Upper lobe of right lung (tissue), 1 donor: ENCODE data around the gene KIF21B. TPM values are rescaled to one million over a fixed set of nuclear protein-coding genes. Genes with fewer than 3 reads are reported as not detected.

Source experiments
- ATAC-seq: fragments of 200-7000 bp; cut with Tn5 transposase; one replicate; pipeline ENCODE4 v1.9.1; 2020; ENCODE audit warnings: mild to moderate bottlenecking, moderate library complexity
- DNase-seq: peaks from one replicate; pipeline ENCODE4 v3.0.0-alpha.2; 2020
- H3K27ac ChIP-seq: fragments of 200-600 bp; one replicate; pipeline ENCODE4 v1.8.0; 2022
- H3K27me3 ChIP-seq: fragments of 200-600 bp; one replicate; pipeline ENCODE4 v1.8.0; 2022; ENCODE audit warnings: mild to moderate bottlenecking
- H3K36me3 ChIP-seq: fragments of 200-600 bp; one replicate; pipeline ENCODE4 v1.8.0; 2022
- H3K4me1 ChIP-seq: fragments of 200-600 bp; one replicate; pipeline ENCODE4 v1.8.0; 2022
- H3K4me3 ChIP-seq: fragments of 200-600 bp; one replicate; pipeline ENCODE4 v1.8.0; 2022; ENCODE audit warnings: mild to moderate bottlenecking
- H3K9me3 ChIP-seq: fragments of 200-600 bp; one replicate; pipeline ENCODE4 v1.8.0; 2022
- CTCF ChIP-seq: fragments of 200-600 bp; IDR thresholded peaks from one replicate; pipeline ENCODE4 v1.8.0; 2022; ENCODE audit warnings: antibody characterized with exemption
- intact Hi-C: fragments of 100-400 bp; cut with DNase I; formaldehyde crosslinking; loops from one replicate; pipeline ENCODE4 v1.11.0; 2022
- total RNA-seq: library from RNA; stranded (reverse); fragmentation: NEBNext Ultra II Directional; extraction: Animal tissue kit (Norgen Biotek cat#: 25700); gene quantifications from one replicate; pipeline ENCODE4 v1.2.1, GENCODE V29; 2021
- donor health status: DM: no; HTN: yes; CAD: no; lungs with severe emphysema.

The KIF21B gene
- total RNA-seq, 1 donor from 2014 or later, result 5.7 TPM

GRCh38 chr1:201038186-201038876 is 14.8 kb upstream of the KIF21B start:
- intact Hi-C loops, result no loop called here
- no peak for TF ChIP-seq CTCF
- no peak for ATAC-seq
- no peaks in the 10 kb centered on the region for H3K4me1 ChIP-seq
- DNase-seq, result no peak
- H3K27me3 ChIP-seq, result peaks cover 5% of the 10 kb centered on the region
- no peaks in the 10 kb centered on the region for H3K36me3 ChIP-seq
- no peak overlapping the region for H3K27ac ChIP-seq
- no peak overlapping the region for H3K4me3 ChIP-seq
- no peaks in the 10 kb centered on the region for H3K9me3 ChIP-seq

GRCh38 chr1:201036188-201036842 is 12.8 kb upstream of the KIF21B start:
- no peak for DNase-seq
- TF ChIP-seq CTCF, result no peak
- no peak overlapping the region for H3K4me3 ChIP-seq

GRCh38 chr1:201034671-201035070 is 11.2 kb upstream of the KIF21B start:
- no peak for TF ChIP-seq CTCF
- H3K9me3 ChIP-seq, result no peaks in the 10 kb centered on the region
- H3K4me3 ChIP-seq, result no peak overlapping the region
- ATAC-seq (no peak), DNase-seq (no peak)
- H3K4me1 ChIP-seq, result no peaks in the 10 kb centered on the region
- peaks cover 5% of the 10 kb centered on the region for H3K27me3 ChIP-seq
- H3K36me3 ChIP-seq, result no peaks in the 10 kb centered on the region
- intact Hi-C loops, result no loop called here
- H3K27ac ChIP-seq, result no peak overlapping the region

More at GRCh38 chr1:201036188-201036842, 12.8 kb upstream of the KIF21B start:
- intact Hi-C loops, result no loop called here
- no peaks in the 10 kb centered on the region for H3K36me3 ChIP-seq
- H3K4me1 ChIP-seq, result no peaks in the 10 kb centered on the region
- H3K27ac ChIP-seq, result no peak overlapping the region
- peaks cover 5% of the 10 kb centered on the region for H3K27me3 ChIP-seq
- ATAC-seq, result no peak
- no peaks in the 10 kb centered on the region for H3K9me3 ChIP-seq

- peaks cover 18% of the 10 kb centered on the region for H3K4me1 ChIP-seq
- H3K9me3 ChIP-seq, result no peaks in the 10 kb centered on the region
- DNase-seq (no peak), ATAC-seq (no peak)
- H3K27ac ChIP-seq, result no peak overlapping the region
- peaks cover 5% of the 10 kb centered on the region for H3K27me3 ChIP-seq
- TF ChIP-seq CTCF, result no peak
- no peaks in the 10 kb centered on the region for H3K36me3 ChIP-seq
- intact Hi-C loops, result no loop called here
- no peak overlapping the region for H3K4me3 ChIP-seq
Measured at GRCh38 chr1:201032408-201032807, 8.9 kb upstream of the KIF21B start.

- peak; percentile 56 for ATAC-seq
Measured at GRCh38 chr1:201028461-201028889, 5.0 kb upstream of the KIF21B start.

More at GRCh38 chr1:201028461-201028889, 5.0 kb upstream of the KIF21B start:
- no peak for DNase-seq
- no peaks in the 10 kb centered on the region for H3K27me3 ChIP-seq
- intact Hi-C loops, result no loop called here
- no peaks in the 10 kb centered on the region for H3K36me3 ChIP-seq
- no peaks in the 10 kb centered on the region for H3K9me3 ChIP-seq
- H3K4me3 ChIP-seq, result no peak overlapping the region
- peak overlapping the region; percentile 80 for H3K27ac ChIP-seq
- peaks cover 42% of the 10 kb centered on the region for H3K4me1 ChIP-seq
- no peak for TF ChIP-seq CTCF
